Erythroblast (primary cell): ENCODE measurements around the gene FAM83B.

Experiments used
- GATA1 ChIP-seq: IDR thresholded peaks from 2 replicates; pipeline ENCODE4 v1.6.1; 2011; ENCODE audit warnings: low read depth, mild to moderate bottlenecking, control low read depth, low read length, moderate library complexity
- POLR2A ChIP-seq: IDR thresholded peaks from 2 replicates; pipeline ENCODE4 v1.6.1; 2011; ENCODE audit warnings: mild to moderate bottlenecking, low read length

- TF ChIP-seq POLR2A (no peak), GATA1 (no peak)
These were observed 46.4 kb upstream of the FAM83B start for GRCh38 chr6:54800050-54800600.
